OCI-LY1 (cell line): ENCODE data around the gene RUNX1.

Source experiments
- EZH2 ChIP-seq: fragments of 200-600 bp; sonication (generic), shearing (Covaris generic); IDR thresholded peaks from 2 replicates; pipeline ENCODE4 v1.8.0; 2017; ENCODE audit warnings: borderline replicate concordance, mixed run types, mild to moderate bottlenecking, antibody characterized with exemption, low read length, moderate library complexity, mixed read lengths
- TF ChIP-seq, protein P1 (sequence below): fragments of 200-600 bp; sonication (generic), shearing (Covaris generic); IDR thresholded peaks from 2 replicates; pipeline ENCODE4 v1.5.1; 2017; ENCODE audit warnings: mild to moderate bottlenecking, antibody characterized with exemption, low read length, moderate library complexity, mixed read lengths

DNA sequence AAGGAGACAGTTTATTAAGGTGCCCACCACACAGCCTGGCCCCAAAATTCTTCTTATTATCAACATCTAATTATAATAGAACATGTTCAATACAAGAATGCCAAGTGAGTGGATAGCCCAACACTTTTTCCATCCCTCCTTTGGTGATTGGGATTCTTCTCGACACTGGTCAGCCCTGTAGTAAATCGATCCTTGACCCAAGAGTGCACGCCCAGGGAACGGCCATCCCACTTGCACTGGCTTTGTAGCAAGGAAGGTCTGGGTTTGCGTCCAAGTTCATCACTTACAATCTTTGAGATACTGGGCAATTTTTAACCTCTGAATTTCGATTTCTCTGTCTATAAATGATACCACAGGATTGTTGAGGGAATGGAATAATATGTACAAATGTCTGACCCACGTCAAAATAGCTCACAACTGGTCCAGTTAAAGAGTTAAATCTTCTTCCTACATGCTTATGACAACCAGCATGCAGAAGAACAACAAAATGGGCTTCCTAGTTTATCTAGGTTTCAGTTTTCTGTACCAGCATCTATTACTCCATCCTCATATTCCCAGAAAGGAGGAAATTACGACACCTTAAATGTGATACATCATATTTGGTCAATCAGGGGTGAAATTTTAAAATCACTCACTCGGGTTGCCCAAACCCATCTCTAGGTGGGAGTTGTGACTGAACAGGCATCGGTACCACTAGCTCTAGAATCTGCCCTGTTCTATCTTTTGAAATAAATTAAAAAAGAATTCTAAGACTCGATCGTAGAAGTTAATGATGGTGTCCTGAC lies 218.5 kb downstream of the RUNX1 start:
- TF ChIP-seq, protein P1, sequence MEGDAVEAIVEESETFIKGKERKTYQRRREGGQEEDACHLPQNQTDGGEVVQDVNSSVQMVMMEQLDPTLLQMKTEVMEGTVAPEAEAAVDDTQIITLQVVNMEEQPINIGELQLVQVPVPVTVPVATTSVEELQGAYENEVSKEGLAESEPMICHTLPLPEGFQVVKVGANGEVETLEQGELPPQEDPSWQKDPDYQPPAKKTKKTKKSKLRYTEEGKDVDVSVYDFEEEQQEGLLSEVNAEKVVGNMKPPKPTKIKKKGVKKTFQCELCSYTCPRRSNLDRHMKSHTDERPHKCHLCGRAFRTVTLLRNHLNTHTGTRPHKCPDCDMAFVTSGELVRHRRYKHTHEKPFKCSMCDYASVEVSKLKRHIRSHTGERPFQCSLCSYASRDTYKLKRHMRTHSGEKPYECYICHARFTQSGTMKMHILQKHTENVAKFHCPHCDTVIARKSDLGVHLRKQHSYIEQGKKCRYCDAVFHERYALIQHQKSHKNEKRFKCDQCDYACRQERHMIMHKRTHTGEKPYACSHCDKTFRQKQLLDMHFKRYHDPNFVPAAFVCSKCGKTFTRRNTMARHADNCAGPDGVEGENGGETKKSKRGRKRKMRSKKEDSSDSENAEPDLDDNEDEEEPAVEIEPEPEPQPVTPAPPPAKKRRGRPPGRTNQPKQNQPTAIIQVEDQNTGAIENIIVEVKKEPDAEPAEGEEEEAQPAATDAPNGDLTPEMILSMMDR = no peak
- TF ChIP-seq EZH2 = no peak
